ENCODE results near the gene VEZF1. TPM values are rescaled to one million over a fixed set of nuclear protein-coding genes. Genes with fewer than 3 reads are reported as not detected.

The VEZF1 gene
- total RNA-seq, 1 donor from 2014 or later, result 110 TPM

GRCh38 chr17:57946798-57947358, 41.2 kb downstream of the VEZF1 start:
- Mint-ChIP-seq H3K27me3 (no peaks in the 10 kb centered on the region), H3K27ac (peak overlapping the region; percentile 5), H3K9me3 (ENCODE audit: low read depth) (no peaks in the 10 kb centered on the region), H3K4me3 (ENCODE audit: low read depth) (no peak overlapping the region), H3K4me1 (ENCODE audit: low read depth) (peaks cover 21% of the 10 kb centered on the region), H3K36me3 (ENCODE audit: insufficient read depth) (no peaks in the 10 kb centered on the region)
- no peak for TF ChIP-seq CTCF (IDR thresholded peaks at IDR 0.05; ENCODE audit: unreplicated experiment)
- no peak for DNase-seq (ENCODE audit: low spot score, unreplicated experiment)

- H3K9me3 Mint-ChIP-seq (ENCODE audit: low read depth), result no peaks in the 10 kb centered on the region
- no peak overlapping the region for H3K27ac Mint-ChIP-seq
- H3K4me3 Mint-ChIP-seq (ENCODE audit: low read depth), result no peak overlapping the region
- no peaks in the 10 kb centered on the region for H3K27me3 Mint-ChIP-seq
- no peak for TF ChIP-seq CTCF (IDR thresholded peaks at IDR 0.05; ENCODE audit: unreplicated experiment)
- peaks cover 23% of the 10 kb centered on the region for H3K4me1 Mint-ChIP-seq (ENCODE audit: low read depth)
- no peak for DNase-seq (ENCODE audit: low spot score, unreplicated experiment)
- no peaks in the 10 kb centered on the region for H3K36me3 Mint-ChIP-seq (ENCODE audit: insufficient read depth)
Measured at GRCh38 chr17:57945996-57946797, 41.9 kb downstream of the VEZF1 start.

GRCh38 chr17:57944908-57945307, 43.1 kb downstream of the VEZF1 start:
- no peaks in the 10 kb centered on the region for H3K36me3 Mint-ChIP-seq (ENCODE audit: insufficient read depth)
- no peaks in the 10 kb centered on the region for H3K27me3 Mint-ChIP-seq
- H3K4me1 Mint-ChIP-seq (ENCODE audit: low read depth), result peaks cover 22% of the 10 kb centered on the region
- no peak for DNase-seq (ENCODE audit: low spot score, unreplicated experiment)
- no peak for TF ChIP-seq CTCF (IDR thresholded peaks at IDR 0.05; ENCODE audit: unreplicated experiment)
- no peak overlapping the region for H3K27ac Mint-ChIP-seq
- no peak overlapping the region for H3K4me3 Mint-ChIP-seq (ENCODE audit: low read depth)
- H3K9me3 Mint-ChIP-seq (ENCODE audit: low read depth), result no peaks in the 10 kb centered on the region

- no peak for DNase-seq (ENCODE audit: low spot score, unreplicated experiment)
- H3K36me3 Mint-ChIP-seq (ENCODE audit: insufficient read depth), result no peaks in the 10 kb centered on the region
- TF ChIP-seq CTCF (IDR thresholded peaks at IDR 0.05; ENCODE audit: unreplicated experiment), result no peak
- peaks cover 22% of the 10 kb centered on the region for H3K4me1 Mint-ChIP-seq (ENCODE audit: low read depth)
- H3K27ac Mint-ChIP-seq, result no peak overlapping the region
- no peaks in the 10 kb centered on the region for H3K9me3 Mint-ChIP-seq (ENCODE audit: low read depth)
- no peak overlapping the region for H3K4me3 Mint-ChIP-seq (ENCODE audit: low read depth)
- H3K27me3 Mint-ChIP-seq, result no peaks in the 10 kb centered on the region
Measured at GRCh38 chr17:57943645-57944044, 44.4 kb downstream of the VEZF1 start.

- no peaks in the 10 kb centered on the region for H3K27me3 Mint-ChIP-seq
- no peaks in the 10 kb centered on the region for H3K9me3 Mint-ChIP-seq (ENCODE audit: low read depth)
- H3K4me3 Mint-ChIP-seq (ENCODE audit: low read depth), result no peak overlapping the region
- H3K27ac Mint-ChIP-seq, result no peak overlapping the region
- no peak for DNase-seq (ENCODE audit: low spot score, unreplicated experiment)
- no peaks in the 10 kb centered on the region for H3K36me3 Mint-ChIP-seq (ENCODE audit: insufficient read depth)
- H3K4me1 Mint-ChIP-seq (ENCODE audit: low read depth), result peaks cover 22% of the 10 kb centered on the region
- TF ChIP-seq CTCF (IDR thresholded peaks at IDR 0.05; ENCODE audit: unreplicated experiment), result no peak
Measured at GRCh38 chr17:57943140-57943539, 44.9 kb downstream of the VEZF1 start.
